ENCODE measurements around the gene CHMP2A.
"Not testable (repeated sequence)": the region's sequence is repeated elsewhere in the genome, so short reads cannot be mapped to it uniquely, and the experiment has no call there.

Gene CHMP2A

GRCh38 chr19:58553799-58554493, 959 bp downstream of the CHMP2A start:
- DNase-seq = no peak

GRCh38 chr19:58552655-58553054, 2.2 kb downstream of the CHMP2A start:
- DNase-seq = no peak

DNA sequence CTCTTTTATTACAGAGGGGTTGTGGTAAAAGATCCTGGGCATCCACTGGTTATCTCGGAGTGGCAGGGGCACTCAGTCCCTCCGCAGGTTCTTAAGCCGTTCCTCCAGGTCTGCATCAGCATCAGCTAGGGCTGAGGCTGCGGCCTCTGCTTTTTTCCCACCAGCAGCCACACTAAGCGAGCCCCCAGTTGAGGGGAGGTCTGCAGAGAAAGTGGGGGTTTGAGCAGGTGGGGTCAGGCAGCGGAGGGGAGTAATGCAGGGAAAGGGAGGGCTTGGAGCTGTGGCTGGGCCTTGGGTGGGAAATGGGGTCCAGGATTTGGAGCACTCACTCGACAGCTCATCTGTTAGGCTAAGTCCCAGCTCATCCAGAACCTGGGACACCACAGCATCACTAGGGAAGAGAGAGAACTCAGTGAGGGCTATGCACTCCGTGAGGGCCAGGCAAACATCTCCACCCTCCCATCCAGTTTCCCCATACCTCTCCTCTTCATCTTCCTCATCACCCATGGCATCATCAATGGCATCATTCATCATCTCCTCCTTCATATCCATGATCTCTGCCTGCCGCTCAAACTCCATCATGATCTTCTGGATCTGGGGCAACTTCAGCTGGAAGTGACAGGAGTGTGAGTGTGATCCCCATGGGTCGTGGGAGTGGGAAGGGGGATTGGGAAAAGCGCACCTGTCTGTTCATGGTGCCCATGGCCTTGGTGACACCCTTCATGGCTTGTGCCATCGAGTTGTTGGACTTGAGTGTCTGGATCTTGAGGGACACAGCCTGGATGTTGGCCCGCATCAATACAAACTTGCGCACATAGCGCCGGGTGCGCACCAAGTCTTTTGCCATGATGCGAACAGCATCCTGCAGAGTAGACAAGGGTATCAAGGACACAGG, 3.1 kb downstream of the CHMP2A start:
- no peak for DNase-seq

DNA sequence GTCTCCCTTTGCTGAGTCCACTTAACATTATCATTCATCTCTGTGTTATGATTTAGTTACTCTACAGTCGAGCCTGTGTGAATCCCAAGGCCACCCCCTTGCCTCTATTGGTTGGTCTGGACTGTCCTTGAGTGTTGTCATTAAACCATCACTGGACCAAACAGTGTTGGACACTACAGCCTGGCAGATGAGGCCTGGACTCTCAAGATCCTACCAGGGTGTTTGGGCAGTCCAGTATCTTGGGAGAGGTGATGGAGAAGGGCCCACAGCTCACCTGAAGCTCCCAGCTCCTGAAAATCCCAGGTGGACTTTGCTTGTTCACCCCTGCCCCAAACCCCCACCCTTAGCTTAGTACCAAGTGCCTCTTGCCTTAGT, 3.8 kb downstream of the CHMP2A start:
- no peak for DNase-seq

- DNase-seq = no peak
Measured at GRCh38 chr19:58550362-58551122, 4.4 kb downstream of the CHMP2A start.

DNA sequence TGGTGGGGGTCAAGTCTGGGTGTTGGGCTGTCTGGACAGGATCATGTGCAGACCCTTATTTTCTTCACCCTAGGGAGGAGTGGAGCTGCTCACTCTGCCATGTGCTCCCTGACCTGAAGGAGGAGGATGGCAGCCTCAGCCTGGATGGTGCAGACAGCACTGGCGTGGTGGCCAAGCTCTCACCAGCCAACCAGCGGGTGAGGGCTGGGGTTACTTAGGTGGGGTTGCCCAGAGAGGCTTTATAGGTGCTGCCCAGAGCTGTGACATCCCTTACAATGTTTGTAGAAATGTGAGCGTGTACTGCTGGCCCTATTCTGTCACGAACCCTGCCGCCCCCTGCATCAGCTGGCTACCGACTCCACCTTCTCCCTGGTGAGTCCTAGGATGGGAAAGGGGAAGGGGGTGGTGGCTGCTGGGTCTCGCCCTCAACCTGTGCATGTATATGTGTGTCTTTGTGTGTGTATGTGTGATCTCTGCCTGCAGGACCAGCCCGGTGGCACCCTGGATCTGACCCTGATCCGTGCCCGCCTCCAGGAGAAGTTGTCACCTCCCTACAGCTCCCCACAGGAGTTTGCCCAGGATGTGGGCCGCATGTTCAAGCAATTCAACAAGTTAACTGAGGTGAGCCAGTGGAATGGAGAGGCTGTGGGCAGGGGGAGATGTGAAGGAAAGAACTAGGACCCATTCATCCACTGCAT, 5.1 kb downstream of the CHMP2A start:
- no peak for DNase-seq

DNA sequence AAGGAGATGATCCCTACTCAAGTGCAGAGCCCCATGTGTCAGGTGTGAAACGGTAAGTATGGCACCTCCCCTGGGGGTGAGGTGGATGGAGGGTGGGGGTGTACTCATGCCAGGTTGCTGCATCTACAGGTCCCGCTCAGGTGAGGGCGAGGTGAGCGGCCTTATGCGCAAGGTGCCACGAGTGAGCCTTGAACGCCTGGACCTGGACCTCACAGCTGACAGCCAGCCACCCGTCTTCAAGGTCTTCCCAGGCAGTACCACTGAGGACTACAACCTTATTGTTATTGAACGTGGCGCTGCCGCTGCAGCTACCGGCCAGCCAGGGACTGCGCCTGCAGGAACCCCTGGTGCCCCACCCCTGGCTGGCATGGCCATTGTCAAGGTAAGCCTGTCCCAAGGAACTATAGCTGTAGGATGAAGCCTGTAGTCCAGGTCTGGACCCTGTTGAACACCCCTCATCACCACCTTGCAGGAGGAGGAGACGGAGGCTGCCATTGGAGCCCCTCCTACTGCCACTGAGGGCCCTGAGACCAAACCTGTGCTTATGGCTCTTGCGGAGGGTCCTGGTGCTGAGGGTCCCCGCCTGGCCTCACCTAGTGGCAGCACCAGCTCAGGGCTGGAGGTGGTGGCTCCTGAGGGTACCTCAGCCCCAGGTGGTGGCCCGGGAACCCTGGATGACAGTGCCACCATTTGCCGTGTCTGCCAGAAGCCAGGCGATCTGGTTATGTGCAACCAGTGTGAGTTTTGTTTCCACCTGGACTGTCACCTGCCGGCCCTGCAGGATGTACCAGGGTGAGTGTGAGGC, 5.8 kb downstream of the CHMP2A start:
- DNase-seq = no peak

DNA sequence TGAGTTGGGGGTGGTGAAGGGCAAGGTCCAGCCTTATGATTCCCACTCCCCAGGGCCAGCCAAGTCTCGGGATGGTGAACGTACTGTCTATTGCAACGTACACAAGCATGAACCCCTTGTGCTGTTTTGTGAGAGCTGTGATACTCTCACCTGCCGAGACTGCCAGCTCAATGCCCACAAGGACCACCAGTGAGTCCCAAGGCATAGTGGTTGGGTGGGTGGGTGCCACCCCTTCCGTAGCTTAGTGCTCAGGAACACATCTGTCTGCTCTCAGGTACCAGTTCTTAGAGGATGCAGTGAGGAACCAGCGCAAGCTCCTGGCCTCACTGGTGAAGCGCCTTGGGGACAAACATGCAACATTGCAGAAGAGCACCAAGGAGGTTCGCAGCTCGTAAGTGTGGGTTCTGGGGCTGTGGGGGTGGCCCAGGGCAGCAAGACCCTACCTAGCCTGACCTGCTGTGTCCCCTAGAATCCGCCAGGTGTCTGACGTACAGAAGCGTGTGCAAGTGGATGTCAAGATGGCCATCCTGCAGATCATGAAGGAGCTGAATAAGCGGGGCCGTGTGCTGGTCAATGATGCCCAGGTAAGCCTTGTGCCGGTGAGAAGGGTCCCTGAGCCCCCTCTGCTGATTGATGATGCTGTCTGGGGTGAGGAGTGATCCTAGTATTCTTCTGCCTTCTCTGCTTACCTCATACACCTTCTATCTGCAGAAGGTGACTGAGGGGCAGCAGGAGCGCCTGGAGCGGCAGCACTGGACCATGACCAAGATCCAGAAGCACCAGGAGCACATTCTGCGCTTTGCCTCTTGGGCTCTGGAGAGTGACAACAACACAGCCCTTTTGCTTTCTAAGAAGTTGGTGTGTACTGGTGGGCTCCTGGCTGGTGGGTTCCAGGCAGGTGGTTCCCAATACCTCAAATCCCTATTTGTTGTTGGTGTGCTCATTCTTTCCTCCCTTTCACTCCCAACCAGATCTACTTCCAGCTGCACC, 7.3 kb downstream of the CHMP2A start:
- no peak for DNase-seq

- DNase-seq = no peak
Measured at GRCh38 chr19:58546019-58546530, 8.8 kb downstream of the CHMP2A start.

GRCh38 chr19:58545286-58546018, 9.5 kb downstream of the CHMP2A start:
- no peak for DNase-seq

GRCh38 chr19:58544591-58545285, 10.2 kb downstream of the CHMP2A start:
- DNase-seq = peak; percentile 78

DNA sequence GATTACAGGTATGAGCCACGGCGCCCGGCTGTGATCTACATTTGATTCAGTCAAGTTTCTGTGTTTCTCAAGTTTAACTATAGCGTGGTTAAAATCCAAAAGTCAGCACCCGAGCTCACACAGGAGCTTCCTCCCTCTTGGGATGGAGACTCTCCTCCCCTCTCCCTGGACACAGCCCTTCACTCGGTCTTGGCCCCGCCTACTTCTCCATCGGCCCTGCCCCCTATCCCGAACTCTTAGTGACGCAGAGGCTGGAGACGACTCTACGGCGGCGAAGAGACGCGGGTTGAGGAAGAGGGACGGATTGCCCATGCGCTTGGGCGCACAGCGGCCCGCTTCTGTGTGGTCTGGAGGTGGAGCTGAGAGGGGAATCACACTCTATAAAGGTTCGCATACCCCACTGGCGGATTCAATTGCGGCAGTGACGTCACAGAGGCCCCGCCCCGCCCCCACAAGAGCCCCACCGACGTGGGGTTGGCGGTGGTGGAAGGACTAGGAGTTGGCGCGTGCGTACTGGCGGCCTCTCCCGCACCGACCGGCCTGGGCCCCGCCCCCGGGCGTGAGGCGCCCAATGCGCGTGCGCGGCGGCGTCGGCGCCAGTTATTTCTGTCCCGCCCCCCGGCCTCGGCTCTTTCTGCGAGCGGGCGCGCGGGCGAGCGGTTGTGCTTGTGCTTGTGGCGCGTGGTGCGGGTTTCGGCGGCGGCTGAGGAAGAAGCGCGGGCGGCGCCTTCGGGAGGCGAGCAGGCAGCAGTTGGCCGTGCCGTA, 10.9 kb downstream of the CHMP2A start, which contains the start of gene TRIM28:
Gene TRIM28, plus strand, starts transcription at position 239 of the 765 bp plus-strand sequence. CDS start 694 bp downstream, outside the sequence.
- DNase-seq = peak; percentile 100

DNA sequence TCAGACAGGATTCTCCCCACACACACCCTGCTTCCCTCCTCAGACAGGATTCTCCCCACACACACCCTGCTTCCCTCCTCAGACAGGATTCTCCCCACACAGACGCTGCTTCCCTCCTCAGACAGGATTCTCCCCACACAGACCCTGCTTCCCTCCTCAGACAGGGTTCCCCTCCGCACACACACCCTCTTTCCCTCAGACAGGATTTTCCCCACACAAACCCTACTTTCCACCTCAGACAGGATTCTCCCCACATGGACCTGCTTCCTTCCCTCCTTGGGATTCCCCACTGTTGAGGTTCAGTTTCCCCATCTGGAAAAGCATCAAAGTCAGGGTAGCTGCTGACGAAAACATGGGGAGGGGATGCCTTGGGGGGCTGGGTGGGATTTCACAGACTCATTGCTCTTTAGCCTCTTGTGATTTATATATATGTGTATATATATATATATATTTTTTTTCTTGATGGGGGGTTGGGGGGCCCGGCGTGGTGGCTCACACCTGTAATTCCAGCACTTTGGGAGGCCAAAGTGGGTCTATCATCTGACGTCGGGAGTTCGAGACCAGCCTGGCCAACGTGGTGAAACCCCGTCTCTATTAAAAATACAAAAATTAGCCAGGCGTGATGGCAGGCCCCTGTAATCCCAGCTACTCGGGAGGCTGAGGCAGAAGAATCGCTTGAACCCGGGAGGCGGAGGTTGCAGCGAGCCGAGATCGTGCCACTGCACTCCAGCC, 12.1 kb downstream of the CHMP2A start:
- DNase-seq = not testable (repeated sequence)

GRCh38 chr19:58539169-58539559, 15.7 kb downstream of the CHMP2A start:
- not testable (repeated sequence) for DNase-seq

GRCh38 chr19:58538257-58539168, 16.4 kb downstream of the CHMP2A start:
- peak; percentile 44 for DNase-seq

All from activated CD8-positive, alpha-beta memory T cell treated with anti-CD3 and anti-CD28 coated beads, Interleukin-2, amount 50 U/mL, for 4 hours (primary cell).